H1 (cell line): ENCODE measurements around the gene MMP28. TPM values are rescaled to one million over a fixed set of nuclear protein-coding genes. Genes with fewer than 3 reads are reported as not detected.

ENCODE experiments used
- CBX8 ChIP-seq: fragments of 300-800, 300-1000 bp; sonication (generic); IDR thresholded peaks from 2 replicates; pipeline ENCODE4 v1.7.1; 2016; ENCODE audit warnings: low read depth, low read length, borderline replicate concordance
- CHD2 ChIP-seq: IDR thresholded peaks from 2 replicates; pipeline ENCODE4 v1.6.1; 2012; ENCODE audit warnings: low read length, improper control_type of control experiment
- PHF8 ChIP-seq: fragments of 200-600 bp; sonication (generic); conservative IDR thresholded peaks from 2 replicates; pipeline ENCODE4 v1.7.1; 2012; ENCODE audit warnings: low read depth, mild to moderate bottlenecking, inconsistent platforms, low read length, moderate library complexity
- SP2 ChIP-seq: IDR thresholded peaks from 2 replicates; pipeline ENCODE4 v1.6.1; 2012; ENCODE audit warnings: mild to moderate bottlenecking, low read length, inconsistent platforms
- polyA plus RNA-seq, 7 experiments: library from polyadenylated mRNA; depleted of rRNA in 3 of 7; stranded (reverse) in 5 of 7; unstranded in 2 of 7; fragments of >200 nt in 5 of 7; fragments of 200-250 nt in 2 of 7; gene quantifications; 1 replicate in 5 of 7; 2 replicates in 1 of 7; 4 replicates in 1 of 7; pipeline versions ENCODE4 v1.2.1 to v1.2.3, GENCODE V29; 2011 to 2013; ENCODE audit warnings: missing spikeins in 2 of 7, mixed read lengths in 2 of 7
- total RNA-seq: library from RNA; stranded (reverse); fragmentation: NEBNext Ultra II Directional; extraction: Animal tissue kit (Norgen Biotek cat#: 25700); gene quantifications from 2 replicates; pipeline ENCODE4 v1.2.1, GENCODE V29; 2021
- TF ChIP-seq, protein P1 (sequence below), 3 experiments: IDR thresholded peaks; 1 replicate in 2 of 3; 2 replicates in 1 of 3; pipeline versions ENCODE4 v1.5.1 to v1.6.1; 2011; ENCODE audit warnings: low read length in 3 of 3, mild to moderate bottlenecking in 3 of 3, inconsistent platforms in 2 of 3, low read depth in 1 of 3, moderate library complexity in 1 of 3; ENCODE audit not compliant: insufficient read depth in 1 of 3; ENCODE audit errors: control extremely low read depth in 1 of 3
- TF ChIP-seq, protein P2 (sequence below): IDR thresholded peaks from 2 replicates; pipeline ENCODE4 v1.6.1; 2012; ENCODE audit warnings: low read length, inconsistent platforms

Gene MMP28
- total and polyA plus RNA-seq, 2 of the 8 experiments (the other 6 are each of a cell fraction or from before 2014, with no cell fraction given): not detected

DNA sequence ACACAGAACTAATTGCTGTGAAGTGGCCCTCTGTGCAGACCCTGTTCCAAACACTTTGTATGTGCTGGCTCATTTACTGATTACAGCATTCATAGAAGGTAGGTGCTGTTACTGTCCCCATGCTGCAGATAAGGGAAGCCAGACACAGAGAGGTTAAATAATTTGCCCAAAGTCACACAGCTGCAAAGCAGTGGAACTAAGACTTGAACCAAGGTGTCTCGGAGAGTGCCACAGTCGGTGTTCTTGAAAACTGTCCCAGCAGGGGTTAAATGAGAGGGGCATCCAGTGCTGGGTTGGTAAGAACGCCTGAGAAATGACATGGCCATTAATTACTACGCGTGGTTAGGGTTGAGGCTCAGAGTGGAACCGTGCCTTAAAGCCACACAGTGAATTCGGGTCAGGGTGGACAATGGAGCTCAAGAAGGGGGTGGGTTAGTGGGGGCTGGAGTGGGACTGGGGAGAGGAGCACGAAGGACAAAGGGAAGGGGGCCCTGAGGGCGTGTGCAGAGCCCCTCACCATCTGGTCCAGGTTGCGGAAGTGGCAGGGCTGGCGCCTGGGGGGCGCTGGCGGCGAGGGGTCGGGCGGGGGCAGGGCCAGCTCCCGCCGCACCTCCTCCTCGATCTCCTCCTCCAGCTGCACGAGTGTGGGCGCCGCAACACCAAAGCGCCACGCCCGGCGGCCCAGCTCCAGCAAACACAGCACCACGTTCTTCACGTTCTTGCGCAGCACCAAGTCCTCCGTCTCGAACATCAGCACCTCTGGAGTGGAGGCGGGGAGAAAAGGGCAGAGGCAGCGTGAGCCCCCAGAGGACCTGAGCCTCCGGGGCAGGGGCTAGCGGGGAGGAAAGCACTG lies 45.7 kb downstream of the MMP28 start (continued):
- TF ChIP-seq, protein P1, sequence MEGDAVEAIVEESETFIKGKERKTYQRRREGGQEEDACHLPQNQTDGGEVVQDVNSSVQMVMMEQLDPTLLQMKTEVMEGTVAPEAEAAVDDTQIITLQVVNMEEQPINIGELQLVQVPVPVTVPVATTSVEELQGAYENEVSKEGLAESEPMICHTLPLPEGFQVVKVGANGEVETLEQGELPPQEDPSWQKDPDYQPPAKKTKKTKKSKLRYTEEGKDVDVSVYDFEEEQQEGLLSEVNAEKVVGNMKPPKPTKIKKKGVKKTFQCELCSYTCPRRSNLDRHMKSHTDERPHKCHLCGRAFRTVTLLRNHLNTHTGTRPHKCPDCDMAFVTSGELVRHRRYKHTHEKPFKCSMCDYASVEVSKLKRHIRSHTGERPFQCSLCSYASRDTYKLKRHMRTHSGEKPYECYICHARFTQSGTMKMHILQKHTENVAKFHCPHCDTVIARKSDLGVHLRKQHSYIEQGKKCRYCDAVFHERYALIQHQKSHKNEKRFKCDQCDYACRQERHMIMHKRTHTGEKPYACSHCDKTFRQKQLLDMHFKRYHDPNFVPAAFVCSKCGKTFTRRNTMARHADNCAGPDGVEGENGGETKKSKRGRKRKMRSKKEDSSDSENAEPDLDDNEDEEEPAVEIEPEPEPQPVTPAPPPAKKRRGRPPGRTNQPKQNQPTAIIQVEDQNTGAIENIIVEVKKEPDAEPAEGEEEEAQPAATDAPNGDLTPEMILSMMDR (IDR thresholded peaks at IDR 0.05; ENCODE audit: control extremely low read depth in 1 of 3, insufficient read depth in 1 of 3, low read depth in 1 of 3, low read length in 3 of 3): peak in 2 of 3 experiments; percentile 4 to 6; a peak in 2 of 4 replicates
- TF ChIP-seq, protein P2, sequence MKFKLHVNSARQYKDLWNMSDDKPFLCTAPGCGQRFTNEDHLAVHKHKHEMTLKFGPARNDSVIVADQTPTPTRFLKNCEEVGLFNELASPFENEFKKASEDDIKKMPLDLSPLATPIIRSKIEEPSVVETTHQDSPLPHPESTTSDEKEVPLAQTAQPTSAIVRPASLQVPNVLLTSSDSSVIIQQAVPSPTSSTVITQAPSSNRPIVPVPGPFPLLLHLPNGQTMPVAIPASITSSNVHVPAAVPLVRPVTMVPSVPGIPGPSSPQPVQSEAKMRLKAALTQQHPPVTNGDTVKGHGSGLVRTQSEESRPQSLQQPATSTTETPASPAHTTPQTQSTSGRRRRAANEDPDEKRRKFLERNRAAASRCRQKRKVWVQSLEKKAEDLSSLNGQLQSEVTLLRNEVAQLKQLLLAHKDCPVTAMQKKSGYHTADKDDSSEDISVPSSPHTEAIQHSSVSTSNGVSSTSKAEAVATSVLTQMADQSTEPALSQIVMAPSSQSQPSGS: no peak
- TF ChIP-seq CBX8: no peak
- TF ChIP-seq PHF8: no peak
- no peak for TF ChIP-seq SP2
- TF ChIP-seq CHD2: no peak
